GM19452 (cell line): Measurements from ENCODE around the gene DNAL4.
"Not testable (repeated sequence)": the region's sequence is repeated elsewhere in the genome, so short reads cannot be mapped to it uniquely, and the experiment has no call there.

Experiments used
- ATAC-seq: cut with Tn5 transposase; IDR thresholded peaks from one replicate; pipeline ENCODE4 v1.9.1; 2021; ENCODE audit not compliant: unreplicated experiment

DNAL4 gene

GRCh38 chr22:38827510-38827909, 33.6 kb upstream of the DNAL4 start:
- ATAC-seq = no peak

DNA sequence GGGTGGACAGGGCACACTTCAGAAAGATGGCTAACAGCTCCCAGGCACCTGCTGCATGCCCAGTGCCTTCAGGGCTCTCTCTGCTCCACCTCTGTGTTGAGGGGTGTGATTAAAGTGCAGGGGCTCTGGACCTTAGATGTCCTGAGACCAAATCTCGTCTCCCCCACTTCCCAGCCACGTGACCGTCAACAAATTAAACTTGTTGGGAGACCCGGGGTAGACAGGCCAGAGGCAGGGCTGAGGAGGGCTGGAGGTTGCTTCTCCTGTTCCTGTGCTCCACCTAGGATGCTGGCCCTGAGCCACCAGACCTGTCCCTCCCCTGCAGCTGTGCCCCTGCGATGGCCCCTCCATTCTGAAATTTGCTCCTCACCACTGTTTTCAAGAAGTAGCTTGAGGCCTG, 32.9 kb upstream of the DNAL4 start:
- no peak for ATAC-seq

GRCh38 chr22:38826386-38826785, 32.4 kb upstream of the DNAL4 start:
- ATAC-seq = no peak

DNA sequence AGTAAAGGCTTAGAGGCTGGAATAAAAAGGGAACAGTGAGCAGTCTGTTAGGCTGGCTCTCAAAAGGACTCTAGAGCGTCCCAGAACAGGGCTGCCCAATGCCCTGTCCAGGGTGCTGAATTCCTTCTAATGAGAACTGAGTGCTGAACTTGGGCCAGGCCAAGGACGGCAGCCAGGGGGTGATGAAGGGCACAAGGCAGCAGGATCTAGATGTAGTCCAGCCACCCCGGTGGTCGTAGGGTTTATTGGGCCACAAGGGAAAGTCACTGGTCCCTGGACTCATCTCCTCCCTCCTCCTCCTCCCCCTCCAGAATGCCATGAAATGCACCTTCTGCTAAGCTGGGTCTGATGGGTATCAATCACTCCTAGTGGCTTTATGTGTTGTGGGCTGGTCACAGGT, 30.6 kb upstream of the DNAL4 start:
- ATAC-seq = no peak

DNA sequence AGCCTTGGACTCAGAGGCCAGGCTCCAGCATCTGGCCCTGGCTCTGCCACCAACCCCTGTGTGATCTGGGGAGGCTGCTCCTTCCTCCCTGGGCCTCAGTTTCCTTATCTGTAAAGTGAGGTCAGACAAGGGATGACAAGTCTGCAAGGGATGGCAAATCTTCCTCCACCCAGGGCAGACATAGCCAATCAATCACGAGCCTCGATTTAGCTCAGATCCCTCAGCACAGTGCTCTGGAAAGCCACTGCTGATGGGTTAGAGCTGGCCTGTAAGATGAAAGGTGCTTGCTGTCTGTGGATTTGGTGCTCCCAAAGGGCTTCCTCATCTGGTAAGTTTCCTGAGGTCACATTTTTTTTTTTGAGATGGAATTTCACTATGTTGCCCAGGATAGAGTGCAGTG, 29.7 kb upstream of the DNAL4 start:
- ATAC-seq = no peak

DNA sequence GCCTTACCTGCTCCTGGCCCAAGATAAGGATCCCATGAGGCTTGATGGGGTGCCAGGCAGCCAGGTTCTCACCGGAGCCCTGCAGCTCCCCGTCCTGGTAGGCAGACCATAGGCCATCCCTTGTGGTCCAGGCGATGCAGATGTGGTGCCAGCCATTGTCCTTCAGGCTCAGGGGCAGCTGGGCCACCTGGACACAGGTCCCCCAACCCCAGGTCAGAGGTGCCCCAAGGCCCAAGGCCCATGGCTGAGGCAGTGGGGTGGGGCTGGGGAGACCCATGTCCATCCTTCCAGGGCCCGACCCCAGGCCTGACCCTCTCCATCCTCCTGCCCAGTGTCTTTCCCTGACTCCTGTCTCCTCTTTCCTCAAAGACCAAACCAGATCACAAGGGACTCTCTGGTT, 29.1 kb upstream of the DNAL4 start:
- ATAC-seq = no peak

DNA sequence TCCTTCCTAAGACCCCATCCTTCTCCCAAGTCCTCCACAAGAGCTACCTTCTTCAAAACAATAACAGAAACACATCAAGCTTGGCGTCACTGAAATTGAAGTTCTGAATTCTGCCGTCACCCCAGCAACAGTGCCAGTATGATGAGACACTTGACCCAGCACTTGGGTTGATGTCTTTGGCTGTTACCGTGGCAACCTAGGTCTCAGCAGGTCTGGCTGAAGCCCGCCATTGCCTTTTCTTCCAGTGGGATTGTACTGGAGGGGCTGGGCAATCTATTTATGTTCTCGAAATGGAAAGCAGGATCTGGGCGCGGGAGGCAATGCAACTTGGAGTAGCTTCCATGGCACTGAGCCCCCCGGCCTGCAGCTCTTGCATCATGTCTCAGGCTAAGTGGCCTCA, 26.1 kb upstream of the DNAL4 start:
- ATAC-seq = no peak

GRCh38 chr22:38819387-38819940, 25.5 kb upstream of the DNAL4 start:
- no peak for ATAC-seq

DNA sequence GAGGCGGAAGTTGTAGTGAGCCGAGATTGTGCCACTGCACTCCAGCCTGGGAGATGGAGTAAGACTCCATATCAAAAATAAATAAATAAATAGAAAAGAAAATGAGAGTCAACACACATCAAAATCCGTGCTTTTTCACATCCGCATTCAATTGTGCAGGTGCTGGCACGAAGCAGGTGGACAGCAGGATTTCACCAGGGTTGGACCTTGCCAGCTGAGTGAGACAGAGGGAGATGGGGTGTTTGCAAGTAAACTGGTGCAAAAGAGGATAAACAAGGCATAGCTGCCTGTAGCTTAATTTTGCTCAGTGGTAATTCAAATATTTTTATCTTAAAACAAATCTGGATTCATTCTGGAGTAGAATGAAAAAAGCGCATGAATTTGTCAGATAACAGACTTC, 23.3 kb upstream of the DNAL4 start:
- no peak for ATAC-seq

DNA sequence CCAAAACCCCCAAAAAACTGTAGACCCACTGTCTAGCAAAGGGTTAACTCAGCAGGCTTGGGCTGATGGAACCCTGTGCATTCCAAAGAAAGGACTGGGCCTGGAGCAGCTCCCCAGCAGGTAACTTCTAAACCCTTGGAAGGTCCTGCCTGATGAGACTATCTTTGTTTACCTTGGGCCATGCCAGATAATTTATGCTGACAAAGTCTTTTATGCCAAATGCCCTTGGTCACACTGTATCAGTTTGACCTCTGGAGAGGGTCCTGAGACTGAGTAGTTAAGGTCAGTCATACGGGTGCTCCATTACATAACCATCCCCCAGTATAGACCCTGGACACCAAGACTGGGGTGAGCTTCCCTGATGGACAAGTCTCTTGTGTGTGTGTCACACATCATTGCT, 21.9 kb upstream of the DNAL4 start:
- ATAC-seq = no peak

GRCh38 chr22:38811241-38811640, 17.3 kb upstream of the DNAL4 start:
- ATAC-seq = no peak

DNA sequence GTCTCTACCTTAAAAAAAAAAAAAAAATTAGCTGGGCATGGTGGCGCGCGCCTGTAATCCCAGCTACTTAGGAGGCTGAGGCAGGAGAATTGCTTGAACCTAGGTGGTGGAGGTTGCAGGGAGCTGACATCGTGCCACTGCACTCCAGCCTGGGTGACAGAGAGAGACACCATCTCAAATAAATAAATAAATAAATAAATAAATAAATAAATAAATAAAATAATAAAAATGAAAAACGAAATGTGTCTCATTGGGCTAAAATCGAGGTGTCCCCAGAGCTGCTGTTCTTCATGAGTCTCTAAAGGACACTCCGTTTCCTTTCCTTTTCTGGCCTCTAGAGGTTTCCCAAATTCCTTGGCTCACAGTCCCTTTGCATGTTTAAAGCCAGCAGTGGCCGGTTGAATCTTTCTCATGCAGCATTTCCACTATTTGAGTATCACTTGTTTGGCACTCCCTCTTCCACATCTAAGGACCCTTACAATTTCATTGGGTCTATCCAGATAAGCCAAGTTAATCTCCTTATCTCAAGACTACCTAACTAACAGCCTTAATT, 11.2 kb upstream of the DNAL4 start:
- not testable (repeated sequence) for ATAC-seq

- no peak for ATAC-seq
Measured at GRCh38 chr22:38802671-38803121, 8.8 kb upstream of the DNAL4 start.

DNA sequence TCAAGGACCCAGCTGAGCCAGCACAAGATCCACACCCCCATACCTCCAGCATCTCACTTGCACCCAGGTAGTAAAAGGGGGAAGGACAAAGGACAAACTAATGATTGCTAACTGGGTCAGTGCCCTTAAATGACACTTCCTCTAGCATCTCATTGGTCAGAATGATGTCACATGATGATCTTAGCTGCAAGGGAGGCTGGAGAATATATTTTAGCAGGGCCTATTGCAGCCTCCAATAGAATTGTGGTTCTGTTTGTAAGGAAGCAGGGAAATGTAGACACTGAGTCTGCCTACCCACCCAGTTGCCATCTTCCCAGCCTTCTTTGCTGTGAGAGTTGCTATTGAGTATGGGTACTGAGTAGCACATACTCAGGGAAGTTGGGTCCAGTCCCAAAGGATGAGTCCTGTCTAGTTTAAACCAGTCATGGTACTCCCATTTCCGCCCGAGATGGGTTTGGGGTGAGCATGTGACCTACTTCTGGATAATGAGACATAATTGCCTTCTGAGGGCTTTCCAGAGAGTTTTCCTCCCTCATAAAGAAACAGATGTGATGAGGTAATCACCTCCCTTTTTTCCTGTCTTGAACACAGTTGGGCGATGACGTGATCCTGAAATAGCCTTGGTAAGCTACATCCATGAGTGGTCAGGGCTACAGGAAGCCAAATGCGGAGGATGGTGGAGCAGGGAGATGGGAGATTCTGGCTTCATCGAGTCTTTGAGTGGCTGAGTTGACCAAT, 5.5 kb upstream of the DNAL4 start:
- ATAC-seq = no peak

DNA sequence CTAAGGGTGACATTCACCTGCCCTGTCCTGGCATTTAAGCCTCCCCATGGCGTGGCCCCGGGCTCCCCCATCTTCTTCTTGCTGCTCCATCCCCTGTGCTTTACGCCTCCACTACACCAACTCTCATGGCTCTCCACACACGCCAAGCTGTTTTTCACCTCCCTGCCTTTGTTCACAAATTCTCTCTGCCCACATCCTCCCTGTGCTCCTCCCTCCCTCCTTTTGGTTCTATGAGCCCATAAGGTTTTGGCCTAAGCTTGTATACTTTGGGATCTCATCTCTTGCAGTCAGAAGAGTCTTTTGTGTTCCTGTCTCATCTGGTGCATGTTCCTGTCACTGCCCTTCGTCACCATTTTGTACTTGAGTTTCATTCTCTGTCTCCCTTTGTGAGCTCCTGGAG, 4.6 kb upstream of the DNAL4 start:
- no peak for ATAC-seq

DNA sequence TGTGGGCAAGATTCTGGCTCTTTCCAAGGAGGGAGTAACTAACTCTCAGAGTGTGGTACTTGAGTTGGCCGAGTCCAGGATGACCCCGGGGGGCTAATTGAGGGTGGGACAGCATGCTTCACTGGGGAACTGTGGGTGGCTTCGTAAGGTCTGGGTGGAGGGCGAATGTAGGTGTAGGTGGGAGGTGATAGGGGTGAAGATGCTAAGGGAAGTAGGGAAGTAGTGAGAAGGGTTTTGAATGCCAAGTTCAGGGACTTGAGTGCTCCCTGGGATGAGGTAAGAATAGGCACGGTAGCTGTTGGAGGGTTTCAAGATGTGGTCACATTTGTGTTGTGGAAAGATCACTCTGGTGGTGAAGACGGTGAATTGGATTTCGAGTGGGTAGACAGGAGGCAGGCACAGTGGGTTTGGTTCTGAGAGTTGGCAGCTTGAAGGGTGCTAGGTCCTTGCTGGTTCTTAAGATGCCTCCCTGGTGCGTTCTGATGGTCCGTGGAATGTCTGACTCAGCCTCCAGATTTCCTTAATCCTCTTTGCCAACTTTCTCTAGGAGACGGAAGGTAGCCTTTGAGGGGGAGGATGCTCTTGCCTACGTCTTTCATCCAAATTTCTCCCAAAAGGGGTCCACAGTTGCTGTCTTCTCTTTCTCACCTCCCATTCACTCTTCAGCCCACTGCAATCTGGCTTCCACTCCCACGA, 2.5 kb upstream of the DNAL4 start:
- no peak for ATAC-seq

DNA sequence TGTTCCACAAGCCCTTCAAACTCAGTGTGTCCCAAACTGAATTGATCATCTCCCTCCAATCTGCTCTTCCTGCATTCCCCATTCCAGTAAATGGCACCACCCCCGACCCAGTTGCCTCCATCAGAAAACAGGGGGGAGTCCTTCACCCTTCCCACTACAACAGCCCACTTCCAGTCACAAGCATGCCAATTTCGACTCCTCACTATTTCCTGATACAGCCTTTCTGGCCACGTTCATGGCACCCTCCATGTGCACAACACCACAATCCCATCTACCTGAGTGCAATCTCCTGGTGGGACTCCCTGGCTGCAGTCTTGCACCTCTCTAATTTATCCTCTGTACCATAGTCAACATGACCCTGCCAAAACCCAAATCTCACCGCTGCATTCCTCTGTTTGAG, 1.6 kb upstream of the DNAL4 start:
- no peak for ATAC-seq

- no peak for ATAC-seq
Measured at GRCh38 chr22:38793317-38793716, 626 bp downstream of the DNAL4 start.

- ATAC-seq = no peak
Measured at GRCh38 chr22:38792833-38793232, 1.1 kb downstream of the DNAL4 start.

DNA sequence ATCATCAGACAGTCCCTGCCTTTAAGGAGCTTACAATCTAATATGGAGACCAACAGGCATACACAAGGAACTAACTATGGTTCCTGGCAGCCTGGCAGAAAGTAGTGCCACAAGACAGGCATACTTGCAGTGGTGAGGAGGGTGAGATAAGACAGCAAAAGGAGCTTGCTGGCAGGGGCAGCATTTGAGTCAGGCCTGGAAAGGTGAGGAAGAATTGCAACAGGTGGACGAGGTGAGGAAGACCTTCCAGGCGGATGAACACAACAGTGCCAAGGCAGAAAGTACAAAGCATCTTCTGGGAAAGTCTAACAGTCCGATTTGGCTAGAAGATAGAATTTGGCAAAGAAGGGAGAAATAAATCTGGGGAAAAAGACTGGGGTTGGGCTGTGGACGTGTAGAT, 4.3 kb downstream of the DNAL4 start:
- ATAC-seq = no peak

DNA sequence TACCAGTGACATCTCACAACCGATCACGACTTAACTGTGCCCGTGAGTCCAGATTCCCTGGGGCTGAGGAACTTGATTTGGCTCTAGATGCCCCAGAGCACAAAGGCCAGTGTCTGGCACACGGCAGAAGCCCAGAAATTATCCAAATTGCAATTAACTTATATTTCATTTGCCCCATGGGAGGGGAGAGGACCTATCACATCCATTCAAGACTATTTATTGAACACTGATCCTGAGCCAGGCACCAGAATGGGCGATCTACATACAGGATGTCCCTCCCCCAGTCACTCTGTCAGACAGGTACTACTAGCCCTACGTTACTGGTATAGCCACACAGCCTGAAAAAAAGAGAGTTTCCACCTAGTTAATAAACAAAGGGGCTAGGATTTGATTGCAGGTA, 5.1 kb downstream of the DNAL4 start:
- no peak for ATAC-seq
